Measurements from ENCODE around the gene FAM120A.

Gene FAM120A

GRCh38 chr9:93587284-93587650 is 135.8 kb downstream of the FAM120A start:
- Histone ChIP-seq H2AFZ (no peak overlapping the region), H3K4me1 (peaks cover 2% of the 10 kb centered on the region), H3K4me2 (ENCODE audit: low read length) (no peak overlapping the region), H3K9me3 (ENCODE audit: control insufficient read depth, low read length) (no peaks in the 10 kb centered on the region), H3K27me3 (ENCODE audit: control insufficient read depth, insufficient read depth, low read length) (no peaks in the 10 kb centered on the region), H3K9ac (no peak overlapping the region), H3K36me3 (ENCODE audit: control insufficient read depth, insufficient read depth, low read length) (no peaks in the 10 kb centered on the region), H3K4me3 (ENCODE audit: low read depth, low read length) (no peak overlapping the region), H3K27ac (no peak overlapping the region), H3K79me2 (peaks cover 36% of the 10 kb centered on the region)
- TF ChIP-seq CTCF (IDR thresholded peaks at IDR 0.05), result no peak

- no peak overlapping the region for H3K27ac ChIP-seq
- H3K9ac ChIP-seq, result no peak overlapping the region
- H2AFZ ChIP-seq, result no peak overlapping the region
- no peaks in the 10 kb centered on the region for H3K36me3 ChIP-seq (ENCODE audit: control insufficient read depth, insufficient read depth, low read length)
- peaks cover 2% of the 10 kb centered on the region for H3K4me1 ChIP-seq
- no peaks in the 10 kb centered on the region for H3K27me3 ChIP-seq (ENCODE audit: control insufficient read depth, insufficient read depth, low read length)
- no peaks in the 10 kb centered on the region for H3K9me3 ChIP-seq (ENCODE audit: control insufficient read depth, low read length)
- H3K4me2 ChIP-seq (ENCODE audit: low read length), result no peak overlapping the region
- no peak overlapping the region for H3K4me3 ChIP-seq (ENCODE audit: low read depth, low read length)
- peaks cover 36% of the 10 kb centered on the region for H3K79me2 ChIP-seq
- no peak for TF ChIP-seq CTCF (IDR thresholded peaks at IDR 0.05)
These were observed 136.3 kb downstream of the FAM120A start for GRCh38 chr9:93587651-93588347.

GRCh38 chr9:93588641-93589609 is 137.4 kb downstream of the FAM120A start:
- Histone ChIP-seq H2AFZ (no peak overlapping the region), H3K27me3 (ENCODE audit: control insufficient read depth, insufficient read depth, low read length) (no peaks in the 10 kb centered on the region), H3K9me3 (ENCODE audit: control insufficient read depth, low read length) (no peaks in the 10 kb centered on the region), H3K79me2 (peaks cover 36% of the 10 kb centered on the region), H3K9ac (no peak overlapping the region), H3K27ac (no peak overlapping the region), H3K36me3 (ENCODE audit: control insufficient read depth, insufficient read depth, low read length) (no peaks in the 10 kb centered on the region), H3K4me1 (peaks cover 2% of the 10 kb centered on the region), H3K4me3 (ENCODE audit: low read depth, low read length) (no peak overlapping the region), H3K4me2 (ENCODE audit: low read length) (no peak overlapping the region)
- no peak for TF ChIP-seq CTCF (IDR thresholded peaks at IDR 0.05)

- peaks cover 2% of the 10 kb centered on the region for H3K4me1 ChIP-seq
- no peaks in the 10 kb centered on the region for H3K36me3 ChIP-seq (ENCODE audit: control insufficient read depth, insufficient read depth, low read length)
- H3K9ac ChIP-seq, result no peak overlapping the region
- H3K9me3 ChIP-seq (ENCODE audit: control insufficient read depth, low read length), result no peaks in the 10 kb centered on the region
- no peak overlapping the region for H3K27ac ChIP-seq
- no peak overlapping the region for H3K4me2 ChIP-seq (ENCODE audit: low read length)
- no peak overlapping the region for H2AFZ ChIP-seq
- peaks cover 37% of the 10 kb centered on the region for H3K79me2 ChIP-seq
- no peak overlapping the region for H3K4me3 ChIP-seq (ENCODE audit: low read depth, low read length)
- no peak for TF ChIP-seq CTCF (IDR thresholded peaks at IDR 0.05)
- no peaks in the 10 kb centered on the region for H3K27me3 ChIP-seq (ENCODE audit: control insufficient read depth, insufficient read depth, low read length)
These were observed 138.2 kb downstream of the FAM120A start for GRCh38 chr9:93589688-93590087.

Measured in parathyroid adenoma (tissue), 2 donors.